ENCODE results near the gene CRHR2. TPM values are rescaled to one million over a fixed set of nuclear protein-coding genes. Genes with fewer than 3 reads are reported as not detected.

Gene CRHR2
- total RNA-seq, 1 experiment from 2014 or later, result not detected

GRCh38 chr7:30699706-30700495 is 17.6 kb upstream of the CRHR2 start:
- no TSS peak for BruUV-seq (replicated peaks)
- no peaks in the 10 kb centered on the region for H3K9me3 ChIP-seq (ENCODE audit: low read depth, low read length, poor library complexity, severe bottlenecking)
- POLR2A ChIA-PET (ENCODE audit: low non-redundant PET), result no interaction called here
- CTCF ChIA-PET, result no interaction called here
- H3K27ac ChIP-seq (ENCODE audit: low read depth, low read length, poor library complexity, severe bottlenecking), result no peak overlapping the region
- no peak for TF ChIP-seq EZH2 (IDR thresholded peaks at IDR 0.05; ENCODE audit: borderline replicate concordance, low read depth, low read length, poor library complexity, severe bottlenecking)
- TF ChIP-seq CTCF (conservative IDR thresholded peaks at IDR 0.05; ENCODE audit: low read depth, low read length), result no peak
- H3K4me3 ChIP-seq (ENCODE audit: low read depth, low read length, poor library complexity, severe bottlenecking), result no peak overlapping the region
- intact Hi-C loops (cut with micrococcal nuclease; ENCODE audit: unreplicated experiment), result no loop called here
- DNase-seq (ENCODE audit: low spot score), result no peak
- peaks cover 14% of the 10 kb centered on the region for H3K27me3 ChIP-seq (replicated peaks; ENCODE audit: insufficient read depth, low read depth, low read length, poor library complexity)
- H3K4me1 ChIP-seq (ENCODE audit: insufficient read depth, low read length, poor library complexity, severe bottlenecking), result no peaks in the 10 kb centered on the region
- H3K36me3 ChIP-seq (ENCODE audit: insufficient read depth, low read length, poor library complexity, severe bottlenecking), result no peaks in the 10 kb centered on the region

DNA sequence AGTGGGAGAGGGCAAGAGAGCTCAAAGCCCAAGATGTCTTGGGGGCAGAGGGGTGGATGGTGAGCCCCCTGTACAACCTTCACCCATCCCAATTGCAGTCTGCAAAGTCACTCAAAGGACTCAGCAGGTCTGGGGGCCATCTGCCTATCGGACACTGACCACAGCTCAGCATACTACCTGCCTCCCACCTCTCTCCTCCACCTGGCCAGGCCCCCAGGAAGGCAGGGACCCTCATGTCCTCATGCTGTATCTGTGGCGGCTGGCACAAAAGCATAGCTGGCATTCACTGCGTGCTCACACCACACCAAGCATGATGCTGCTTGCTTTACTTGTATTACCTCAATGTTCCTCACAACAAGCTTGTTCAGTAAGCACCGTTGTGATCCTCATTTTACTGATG is 16.2 kb upstream of the CRHR2 start:
- BruUV-seq (replicated peaks), result no TSS peak
- CTCF ChIA-PET, result no interaction called here
- Histone ChIP-seq H3K9me3 (ENCODE audit: low read depth, low read length, poor library complexity, severe bottlenecking) (no peaks in the 10 kb centered on the region), H3K4me1 (ENCODE audit: insufficient read depth, low read length, poor library complexity, severe bottlenecking) (no peaks in the 10 kb centered on the region), H3K36me3 (ENCODE audit: insufficient read depth, low read length, poor library complexity, severe bottlenecking) (no peaks in the 10 kb centered on the region), H3K4me3 (ENCODE audit: low read depth, low read length, poor library complexity, severe bottlenecking) (no peak overlapping the region), H3K27me3 (replicated peaks; ENCODE audit: insufficient read depth, low read depth, low read length, poor library complexity) (peaks cover 14% of the 10 kb centered on the region), H3K27ac (ENCODE audit: low read depth, low read length, poor library complexity, severe bottlenecking) (no peak overlapping the region)
- intact Hi-C loops (cut with micrococcal nuclease; ENCODE audit: unreplicated experiment), result no loop called here
- POLR2A ChIA-PET (ENCODE audit: low non-redundant PET), result no interaction called here
- TF ChIP-seq CTCF (conservative IDR thresholded peaks at IDR 0.05; ENCODE audit: low read depth, low read length) (no peak), EZH2 (IDR thresholded peaks at IDR 0.05; ENCODE audit: borderline replicate concordance, low read depth, low read length, poor library complexity, severe bottlenecking) (no peak)
- DNase-seq (ENCODE audit: low spot score), result no peak

GRCh38 chr7:30697719-30698460 is 15.6 kb upstream of the CRHR2 start:
- no peaks in the 10 kb centered on the region for H3K9me3 ChIP-seq (ENCODE audit: low read depth, low read length, poor library complexity, severe bottlenecking)
- H3K4me3 ChIP-seq (ENCODE audit: low read depth, low read length, poor library complexity, severe bottlenecking), result no peak overlapping the region
- CTCF ChIA-PET, result no interaction called here
- BruUV-seq (replicated peaks), result no TSS peak
- intact Hi-C loops (cut with micrococcal nuclease; ENCODE audit: unreplicated experiment), result no loop called here
- H3K36me3 ChIP-seq (ENCODE audit: insufficient read depth, low read length, poor library complexity, severe bottlenecking), result no peaks in the 10 kb centered on the region
- peaks cover 14% of the 10 kb centered on the region for H3K27me3 ChIP-seq (replicated peaks; ENCODE audit: insufficient read depth, low read depth, low read length, poor library complexity)
- no peak for TF ChIP-seq EZH2 (IDR thresholded peaks at IDR 0.05; ENCODE audit: borderline replicate concordance, low read depth, low read length, poor library complexity, severe bottlenecking)
- no peak for TF ChIP-seq CTCF (conservative IDR thresholded peaks at IDR 0.05; ENCODE audit: low read depth, low read length)
- no peak overlapping the region for H3K27ac ChIP-seq (ENCODE audit: low read depth, low read length, poor library complexity, severe bottlenecking)
- POLR2A ChIA-PET (ENCODE audit: low non-redundant PET), result no interaction called here
- H3K4me1 ChIP-seq (ENCODE audit: insufficient read depth, low read length, poor library complexity, severe bottlenecking), result no peaks in the 10 kb centered on the region
- no peak for DNase-seq (ENCODE audit: low spot score)

Measured in A673 (cell line).